Fibroblast of pulmonary artery (primary cell): ENCODE measurements around the gene UBR2.

Experiments used
- DNase-seq: peaks from one replicate; pipeline ENCODE4 v3.0.0-alpha.2; 2010; ENCODE audit warnings: low read depth
- H3K4me3 ChIP-seq: replicated peaks from 2 replicates; pipeline ENCODE4 v1.5.1; 2011; ENCODE audit warnings: low read depth, mild to moderate bottlenecking, control low read depth, low read length, moderate library complexity
- CTCF ChIP-seq: IDR thresholded peaks from 2 replicates; pipeline ENCODE4 v1.5.1; 2011; ENCODE audit warnings: mild to moderate bottlenecking, control low read depth, low read length, inconsistent platforms; ENCODE audit errors: missing control alignments

The UBR2 gene

GRCh38 chr6:42537536-42537935, 26.3 kb upstream of the UBR2 start:
- DNase-seq, result peak; percentile 11
- no peak overlapping the region for H3K4me3 ChIP-seq
- TF ChIP-seq CTCF, result no peak

- no peak overlapping the region for H3K4me3 ChIP-seq
- TF ChIP-seq CTCF, result no peak
- DNase-seq, result no peak
These were observed 24.7 kb upstream of the UBR2 start for GRCh38 chr6:42539135-42539534.

GRCh38 chr6:42545226-42545773, 18.5 kb upstream of the UBR2 start:
- no peak for DNase-seq
- H3K4me3 ChIP-seq, result no peak overlapping the region
- no peak for TF ChIP-seq CTCF

- TF ChIP-seq CTCF, result peak; percentile 99
- H3K4me3 ChIP-seq, result peak overlapping the region; percentile 68
- DNase-seq, result peak; percentile 83
These were observed 16.2 kb upstream of the UBR2 start for GRCh38 chr6:42547407-42548329.

- H3K4me3 ChIP-seq, result no peak overlapping the region
- no peak for TF ChIP-seq CTCF
- DNase-seq, result no peak
These were observed 13.6 kb upstream of the UBR2 start for GRCh38 chr6:42550277-42550676.

- H3K4me3 ChIP-seq, result no peak overlapping the region
- peak; percentile 29 for DNase-seq
- TF ChIP-seq CTCF, result no peak
These were observed 12.6 kb upstream of the UBR2 start for GRCh38 chr6:42551217-42551616.
